ENCODE data around the gene NEDD9. TPM values are rescaled to one million over a fixed set of nuclear protein-coding genes. Genes with fewer than 3 reads are reported as not detected.

The NEDD9 gene
- total and polyA plus RNA-seq, 2 of the 13 experiments (the other 11 are each of a cell fraction or from before 2014, with no cell fraction given), result 27.1 to 389 TPM

DNA sequence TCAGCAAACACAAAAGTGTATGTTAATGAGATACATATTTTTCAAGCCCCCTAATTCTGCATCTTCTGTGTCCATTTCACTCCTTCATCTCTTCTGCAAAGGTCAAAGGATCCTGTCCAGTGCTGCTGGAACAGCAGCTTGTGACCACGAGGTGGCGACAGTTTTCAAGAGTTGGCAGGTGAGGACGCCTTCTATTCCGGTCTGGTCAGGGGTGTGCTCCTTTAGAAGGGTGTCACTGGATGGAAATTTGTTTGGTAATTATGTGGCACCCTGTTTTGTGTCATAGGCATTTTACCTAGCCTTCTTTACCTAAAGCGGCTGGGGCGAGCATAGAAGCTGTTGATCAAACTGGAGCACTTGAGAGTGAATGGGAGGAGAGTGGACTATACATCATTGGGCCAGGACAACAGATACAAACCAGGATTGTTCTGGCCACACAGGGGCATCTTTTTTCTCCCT, 88.0 kb downstream of the NEDD9 start (continued):
- TF ChIP-seq TEAD3 (CRISPR knock-in tag; optimal IDR thresholded peaks at IDR 0.05; ENCODE audit: borderline replicate concordance) (peak; percentile 57), RCOR2 (CRISPR knock-in tag; IDR thresholded peaks at IDR 0.05) (0 out of 2 replicates have a peak, but pooled peaks have one; percentile 25), STAT5B (CRISPR knock-in tag; IDR thresholded peaks at IDR 0.05) (no peak), SMARCC2 (IDR thresholded peaks at IDR 0.05) (no peak), HMG20B (CRISPR knock-in tag; conservative IDR thresholded peaks at IDR 0.05) (no peak), BCL6 (CRISPR knock-in tag; IDR thresholded peaks at IDR 0.05) (0 out of 2 replicates have a peak, but pooled peaks have one; percentile 28), CAMTA2 (CRISPR knock-in tag; IDR thresholded peaks at IDR 0.05; ENCODE audit: borderline replicate concordance) (no peak), ZNF614 (CRISPR knock-in tag; IDR thresholded peaks at IDR 0.05; ENCODE audit: borderline replicate concordance) (peak; percentile 39; the same call in 1 of the 2 replicates), BRCA1 (CRISPR knock-in tag; IDR thresholded peaks at IDR 0.05) (0 out of 2 replicates have a peak, but pooled peaks have one; percentile 0), SOX13 (IDR thresholded peaks at IDR 0.05) (no peak), SOX13 (CRISPR knock-in tag; conservative IDR thresholded peaks at IDR 0.05 in 1 of 2, IDR thresholded peaks at IDR 0.05 in 1 of 2) (peak in 1 of 2 experiments; percentile 53; a peak in 1 of 4 replicates), POGZ (CRISPR knock-in tag; IDR thresholded peaks at IDR 0.05) (peak; percentile 34; the same call in 1 of the 2 replicates), ZC3H13 (CRISPR knock-in tag; IDR thresholded peaks at IDR 0.05) (0 out of 2 replicates have a peak, but pooled peaks have one; percentile 5), NFATC3 (CRISPR knock-in tag; IDR thresholded peaks at IDR 0.05) (no peak), SOX5 (CRISPR knock-in tag; IDR thresholded peaks at IDR 0.05; ENCODE audit: borderline replicate concordance) (peak; percentile 31; the same call in 1 of the 2 replicates), ZNF510 (CRISPR knock-in tag; IDR thresholded peaks at IDR 0.05; ENCODE audit: low read depth) (0 out of 2 replicates have a peak, but pooled peaks have one; percentile 51), HMG20A (CRISPR knock-in tag; IDR thresholded peaks at IDR 0.05; ENCODE audit: borderline replicate concordance) (0 out of 2 replicates have a peak, but pooled peaks have one; percentile 29), KMT2A (CRISPR knock-in tag; IDR thresholded peaks at IDR 0.05) (no peak), NR2F2 (IDR thresholded peaks at IDR 0.05; ENCODE audit: borderline replicate concordance, low read depth) (peak; percentile 33; the same call in 1 of the 2 replicates), ZNF878 (CRISPR knock-in tag; IDR thresholded peaks at IDR 0.05) (0 out of 2 replicates have a peak, but pooled peaks have one; percentile 0), SRY (CRISPR knock-in tag; IDR thresholded peaks at IDR 0.05) (no peak), ZNF430 (CRISPR knock-in tag; IDR thresholded peaks at IDR 0.05) (0 out of 2 replicates have a peak, but pooled peaks have one; percentile 30)
- TF ChIP-seq, protein P1, sequence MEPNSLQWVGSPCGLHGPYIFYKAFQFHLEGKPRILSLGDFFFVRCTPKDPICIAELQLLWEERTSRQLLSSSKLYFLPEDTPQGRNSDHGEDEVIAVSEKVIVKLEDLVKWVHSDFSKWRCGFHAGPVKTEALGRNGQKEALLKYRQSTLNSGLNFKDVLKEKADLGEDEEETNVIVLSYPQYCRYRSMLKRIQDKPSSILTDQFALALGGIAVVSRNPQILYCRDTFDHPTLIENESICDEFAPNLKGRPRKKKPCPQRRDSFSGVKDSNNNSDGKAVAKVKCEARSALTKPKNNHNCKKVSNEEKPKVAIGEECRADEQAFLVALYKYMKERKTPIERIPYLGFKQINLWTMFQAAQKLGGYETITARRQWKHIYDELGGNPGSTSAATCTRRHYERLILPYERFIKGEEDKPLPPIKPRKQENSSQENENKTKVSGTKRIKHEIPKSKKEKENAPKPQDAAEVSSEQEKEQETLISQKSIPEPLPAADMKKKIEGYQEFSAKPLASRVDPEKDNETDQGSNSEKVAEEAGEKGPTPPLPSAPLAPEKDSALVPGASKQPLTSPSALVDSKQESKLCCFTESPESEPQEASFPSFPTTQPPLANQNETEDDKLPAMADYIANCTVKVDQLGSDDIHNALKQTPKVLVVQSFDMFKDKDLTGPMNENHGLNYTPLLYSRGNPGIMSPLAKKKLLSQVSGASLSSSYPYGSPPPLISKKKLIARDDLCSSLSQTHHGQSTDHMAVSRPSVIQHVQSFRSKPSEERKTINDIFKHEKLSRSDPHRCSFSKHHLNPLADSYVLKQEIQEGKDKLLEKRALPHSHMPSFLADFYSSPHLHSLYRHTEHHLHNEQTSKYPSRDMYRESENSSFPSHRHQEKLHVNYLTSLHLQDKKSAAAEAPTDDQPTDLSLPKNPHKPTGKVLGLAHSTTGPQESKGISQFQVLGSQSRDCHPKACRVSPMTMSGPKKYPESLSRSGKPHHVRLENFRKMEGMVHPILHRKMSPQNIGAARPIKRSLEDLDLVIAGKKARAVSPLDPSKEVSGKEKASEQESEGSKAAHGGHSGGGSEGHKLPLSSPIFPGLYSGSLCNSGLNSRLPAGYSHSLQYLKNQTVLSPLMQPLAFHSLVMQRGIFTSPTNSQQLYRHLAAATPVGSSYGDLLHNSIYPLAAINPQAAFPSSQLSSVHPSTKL (CRISPR knock-in tag; IDR thresholded peaks at IDR 0.05), result peak; percentile 55; the same call in 1 of the 2 replicates
- TF ChIP-seq, protein P2, sequence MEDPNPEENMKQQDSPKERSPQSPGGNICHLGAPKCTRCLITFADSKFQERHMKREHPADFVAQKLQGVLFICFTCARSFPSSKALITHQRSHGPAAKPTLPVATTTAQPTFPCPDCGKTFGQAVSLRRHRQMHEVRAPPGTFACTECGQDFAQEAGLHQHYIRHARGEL (CRISPR knock-in tag; IDR thresholded peaks at IDR 0.05), result peak; percentile 99
- TF ChIP-seq, protein P3, sequence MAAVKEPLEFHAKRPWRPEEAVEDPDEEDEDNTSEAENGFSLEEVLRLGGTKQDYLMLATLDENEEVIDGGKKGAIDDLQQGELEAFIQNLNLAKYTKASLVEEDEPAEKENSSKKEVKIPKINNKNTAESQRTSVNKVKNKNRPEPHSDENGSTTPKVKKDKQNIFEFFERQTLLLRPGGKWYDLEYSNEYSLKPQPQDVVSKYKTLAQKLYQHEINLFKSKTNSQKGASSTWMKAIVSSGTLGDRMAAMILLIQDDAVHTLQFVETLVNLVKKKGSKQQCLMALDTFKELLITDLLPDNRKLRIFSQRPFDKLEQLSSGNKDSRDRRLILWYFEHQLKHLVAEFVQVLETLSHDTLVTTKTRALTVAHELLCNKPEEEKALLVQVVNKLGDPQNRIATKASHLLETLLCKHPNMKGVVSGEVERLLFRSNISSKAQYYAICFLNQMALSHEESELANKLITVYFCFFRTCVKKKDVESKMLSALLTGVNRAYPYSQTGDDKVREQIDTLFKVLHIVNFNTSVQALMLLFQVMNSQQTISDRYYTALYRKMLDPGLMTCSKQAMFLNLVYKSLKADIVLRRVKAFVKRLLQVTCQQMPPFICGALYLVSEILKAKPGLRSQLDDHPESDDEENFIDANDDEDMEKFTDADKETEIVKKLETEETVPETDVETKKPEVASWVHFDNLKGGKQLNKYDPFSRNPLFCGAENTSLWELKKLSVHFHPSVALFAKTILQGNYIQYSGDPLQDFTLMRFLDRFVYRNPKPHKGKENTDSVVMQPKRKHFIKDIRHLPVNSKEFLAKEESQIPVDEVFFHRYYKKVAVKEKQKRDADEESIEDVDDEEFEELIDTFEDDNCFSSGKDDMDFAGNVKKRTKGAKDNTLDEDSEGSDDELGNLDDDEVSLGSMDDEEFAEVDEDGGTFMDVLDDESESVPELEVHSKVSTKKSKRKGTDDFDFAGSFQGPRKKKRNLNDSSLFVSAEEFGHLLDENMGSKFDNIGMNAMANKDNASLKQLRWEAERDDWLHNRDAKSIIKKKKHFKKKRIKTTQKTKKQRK (IDR thresholded peaks at IDR 0.05; ENCODE audit: low read length), result no peak

Data from HepG2 (cell line).